Measurements from ENCODE around the gene SMPDL3B.
A peak's percentile ranks its signal among the peaks of the same experiment; 100 is the strongest.

Gene SMPDL3B

GRCh38 chr1:27940870-27941560 is 6.2 kb downstream of the SMPDL3B start:
- DNase-seq (ENCODE audit: low read depth), result peak; percentile 29

DNA sequence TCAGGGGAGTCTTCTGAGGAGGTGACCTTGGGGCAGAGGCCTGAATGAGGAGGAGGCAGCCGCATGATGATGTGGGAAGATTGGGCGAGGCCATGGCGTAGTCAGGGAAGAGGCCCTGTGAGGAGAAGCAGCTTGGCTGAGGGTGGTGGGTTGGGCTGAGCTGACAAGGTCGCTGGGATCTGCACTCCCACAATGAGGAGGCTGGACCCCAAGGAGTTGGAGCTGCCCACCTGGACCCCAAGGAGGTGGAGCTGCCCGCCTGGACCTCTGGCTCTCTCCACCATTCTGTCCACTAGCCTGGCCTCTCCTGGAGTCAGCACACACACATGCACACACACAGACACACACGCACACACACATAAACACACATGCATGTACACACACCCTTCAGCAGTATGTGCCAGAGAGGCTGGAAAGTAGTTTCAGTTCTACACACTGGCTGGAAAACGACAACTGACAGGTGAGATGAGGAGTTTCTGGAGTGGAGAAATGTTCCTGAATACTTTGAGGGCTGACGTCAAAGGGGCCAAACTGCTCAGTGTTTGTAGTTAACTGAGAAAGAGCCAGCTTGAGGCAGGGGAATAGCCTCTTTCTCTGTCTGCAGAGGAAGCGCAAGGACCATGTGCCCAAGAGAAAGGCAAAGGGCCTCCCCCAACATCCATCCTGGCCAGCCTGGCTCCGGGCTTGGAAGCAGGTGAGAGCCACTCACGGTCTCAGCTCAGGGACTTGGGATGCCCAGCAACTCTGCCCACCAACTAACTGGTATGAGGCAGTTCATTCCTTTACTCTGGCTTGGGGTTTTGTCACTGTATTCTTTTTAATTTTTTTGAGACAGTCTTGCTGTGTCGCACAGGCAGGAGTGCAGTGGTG is 7.1 kb downstream of the SMPDL3B start:
- peak; percentile 32 for DNase-seq (ENCODE audit: low read depth)

DNA sequence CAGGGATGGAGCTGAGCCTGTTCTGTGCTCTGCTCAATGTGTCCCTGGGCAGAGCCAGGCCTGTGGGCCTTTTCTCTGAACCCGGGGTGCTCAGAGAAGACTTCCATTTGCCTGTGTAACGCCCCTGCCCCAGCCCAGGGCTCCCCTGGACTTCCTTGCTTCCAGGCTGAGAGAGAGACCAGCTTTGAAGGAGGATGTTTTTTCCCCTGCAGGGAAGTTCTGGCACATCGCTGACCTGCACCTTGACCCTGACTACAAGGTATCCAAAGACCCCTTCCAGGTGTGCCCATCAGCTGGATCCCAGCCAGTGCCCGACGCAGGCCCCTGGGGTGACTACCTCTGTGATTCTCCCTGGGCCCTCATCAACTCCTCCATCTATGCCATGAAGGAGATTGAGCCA is 10.2 kb downstream of the SMPDL3B start:
- no peak for DNase-seq (ENCODE audit: low read depth)

- DNase-seq (ENCODE audit: low read depth), result no peak
Observed at GRCh38 chr1:27949027-27949426, 14.2 kb downstream of the SMPDL3B start.

DNA sequence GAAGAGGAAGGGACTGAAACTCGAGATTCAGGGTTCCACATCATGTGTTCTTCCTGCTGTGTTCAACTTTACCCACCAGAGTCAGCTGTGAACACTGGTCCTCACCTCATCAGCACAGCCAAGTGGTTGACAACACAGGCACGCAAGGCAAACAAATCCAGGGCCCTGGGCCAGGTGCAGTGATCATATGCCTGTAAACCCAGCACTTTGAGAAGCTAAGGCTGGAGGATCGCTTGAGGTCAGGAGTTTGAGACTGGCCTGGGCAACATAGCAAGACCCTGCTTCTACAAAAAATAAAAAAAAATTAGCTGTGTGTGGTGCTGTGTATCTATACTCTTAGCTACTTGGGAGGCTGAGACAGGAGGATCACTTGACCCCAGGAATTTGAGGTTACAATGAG is 16.6 kb downstream of the SMPDL3B start:
- DNase-seq (ENCODE audit: low read depth), result no peak

DNA sequence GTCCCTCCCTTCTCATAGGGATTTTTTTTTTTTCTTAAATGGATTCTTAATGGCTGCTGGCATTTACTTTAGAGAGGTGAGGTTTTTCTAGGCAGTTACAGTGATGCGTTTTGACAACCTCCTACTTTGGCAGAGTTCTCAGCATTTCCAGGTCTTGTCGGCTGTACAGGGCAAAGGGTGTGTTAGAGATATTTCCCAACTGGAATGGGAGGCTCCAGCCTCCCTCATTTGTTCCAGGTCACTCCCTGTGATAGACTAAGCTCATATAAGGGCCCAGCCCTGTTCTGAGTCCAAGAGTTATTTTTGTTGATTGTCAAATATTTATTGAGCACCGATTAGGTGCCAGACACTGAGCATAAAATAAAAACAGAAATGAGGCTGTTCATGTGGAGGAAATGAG is 17.3 kb downstream of the SMPDL3B start:
- DNase-seq (ENCODE audit: low read depth), result no peak

DNA sequence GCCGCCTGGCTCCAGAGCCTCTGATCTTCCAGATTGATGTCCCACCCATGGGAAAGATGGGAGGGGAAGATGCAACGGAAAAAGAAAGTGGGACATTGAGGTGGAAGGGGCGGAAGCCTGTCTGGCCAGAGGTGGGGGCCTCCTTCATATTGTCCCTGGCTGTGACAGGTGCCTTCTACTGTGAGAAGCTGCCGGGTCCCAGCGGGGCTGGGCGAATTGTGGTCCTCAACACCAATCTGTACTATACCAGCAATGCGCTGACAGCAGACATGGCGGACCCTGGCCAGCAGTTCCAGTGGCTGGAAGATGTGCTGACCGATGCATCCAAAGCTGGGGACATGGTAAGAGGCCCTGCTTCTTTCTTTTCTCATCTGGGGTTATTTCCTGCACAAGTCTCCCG is 19.4 kb downstream of the SMPDL3B start:
- no peak for DNase-seq (ENCODE audit: low read depth)

- no peak for DNase-seq (ENCODE audit: low read depth)
Observed at GRCh38 chr1:27955076-27955475, 20.3 kb downstream of the SMPDL3B start.

GRCh38 chr1:27956761-27957160 is 22.0 kb downstream of the SMPDL3B start:
- DNase-seq (ENCODE audit: low read depth), result no peak

- DNase-seq (ENCODE audit: low read depth), result no peak
Observed at GRCh38 chr1:27957655-27958054, 22.9 kb downstream of the SMPDL3B start.

GRCh38 chr1:27958513-27958912 is 23.7 kb downstream of the SMPDL3B start:
- DNase-seq (ENCODE audit: low read depth), result no peak

- DNase-seq (ENCODE audit: low read depth), result peak; percentile 68
Observed at GRCh38 chr1:27959792-27960603, 25.2 kb downstream of the SMPDL3B start, which contains the start of gene XKR8. Gene XKR8, plus strand, starts transcription at chr1:27959973. Its CDS starts 97 bp downstream, at chr1:27960070.

- DNase-seq (ENCODE audit: low read depth), result no peak
Observed at GRCh38 chr1:27960762-27961645, 26.2 kb downstream of the SMPDL3B start.

- no peak for DNase-seq (ENCODE audit: low read depth)
Observed at GRCh38 chr1:27961646-27962221, 26.9 kb downstream of the SMPDL3B start.

GRCh38 chr1:27963393-27963792 is 28.6 kb downstream of the SMPDL3B start:
- no peak for DNase-seq (ENCODE audit: low read depth)

DNA sequence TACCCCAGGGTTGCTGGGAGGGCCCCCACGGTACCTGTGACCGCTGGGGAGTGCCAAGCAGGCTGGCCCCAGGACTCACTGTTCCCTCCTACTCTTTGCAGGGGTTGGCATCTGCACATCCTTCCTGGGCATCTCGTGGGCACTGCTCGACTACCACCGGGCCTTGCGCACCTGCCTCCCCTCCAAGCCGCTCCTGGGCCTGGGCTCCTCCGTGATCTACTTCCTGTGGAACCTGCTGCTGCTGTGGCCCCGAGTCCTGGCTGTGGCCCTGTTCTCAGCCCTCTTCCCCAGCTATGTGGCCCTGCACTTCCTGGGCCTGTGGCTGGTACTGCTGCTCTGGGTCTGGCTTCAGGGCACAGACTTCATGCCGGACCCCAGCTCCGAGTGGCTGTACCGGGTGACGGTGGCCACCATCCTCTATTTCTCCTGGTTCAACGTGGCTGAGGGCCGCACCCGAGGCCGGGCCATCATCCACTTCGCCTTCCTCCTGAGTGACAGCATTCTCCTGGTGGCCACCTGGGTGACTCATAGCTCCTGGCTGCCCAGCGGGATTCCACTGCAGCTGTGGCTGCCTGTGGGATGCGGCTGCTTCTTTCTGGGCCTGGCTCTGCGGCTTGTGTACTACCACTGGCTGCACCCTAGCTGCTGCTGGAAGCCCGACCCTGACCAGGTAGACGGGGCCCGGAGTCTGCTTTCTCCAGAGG is 31.8 kb downstream of the SMPDL3B start:
- no peak for DNase-seq (ENCODE audit: low read depth)

DNA sequence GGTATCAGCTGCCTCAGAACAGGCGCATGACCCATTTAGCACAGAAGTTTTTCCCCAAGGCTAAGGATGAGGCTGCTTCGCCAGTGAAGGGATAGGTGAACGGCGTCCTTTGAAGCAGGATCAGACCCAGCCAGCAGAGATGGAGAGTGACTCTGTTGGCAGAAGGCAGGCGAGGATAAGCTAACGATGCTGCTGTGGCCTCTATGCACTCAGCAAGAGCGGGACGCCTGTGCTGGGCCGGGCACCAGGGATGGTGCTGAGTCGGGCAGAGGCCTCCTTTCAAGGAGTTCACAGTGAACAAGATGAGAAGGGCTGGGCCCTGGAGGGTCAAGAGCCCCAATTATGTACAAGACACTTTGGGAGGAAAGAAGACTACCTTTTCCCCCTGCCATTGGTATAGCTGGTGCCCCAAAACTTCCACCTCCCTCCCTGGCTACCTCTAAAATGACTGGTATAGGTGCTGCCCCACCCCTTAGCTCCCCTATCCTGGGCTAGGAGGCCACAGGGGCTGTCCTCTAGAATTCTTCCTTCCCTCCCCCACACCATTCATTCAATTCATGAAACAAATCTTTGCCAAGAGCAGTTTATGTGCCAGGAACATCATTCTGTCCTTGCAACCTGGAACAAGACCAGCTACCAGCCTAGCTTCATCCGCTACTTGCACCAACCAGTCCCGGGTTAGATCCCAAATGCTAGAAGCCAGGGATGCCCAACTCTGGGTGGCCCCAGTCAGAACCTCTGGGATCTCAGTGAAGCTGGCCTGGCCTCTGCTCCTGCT is 32.5 kb downstream of the SMPDL3B start:
- DNase-seq (ENCODE audit: low read depth), result no peak

DNA sequence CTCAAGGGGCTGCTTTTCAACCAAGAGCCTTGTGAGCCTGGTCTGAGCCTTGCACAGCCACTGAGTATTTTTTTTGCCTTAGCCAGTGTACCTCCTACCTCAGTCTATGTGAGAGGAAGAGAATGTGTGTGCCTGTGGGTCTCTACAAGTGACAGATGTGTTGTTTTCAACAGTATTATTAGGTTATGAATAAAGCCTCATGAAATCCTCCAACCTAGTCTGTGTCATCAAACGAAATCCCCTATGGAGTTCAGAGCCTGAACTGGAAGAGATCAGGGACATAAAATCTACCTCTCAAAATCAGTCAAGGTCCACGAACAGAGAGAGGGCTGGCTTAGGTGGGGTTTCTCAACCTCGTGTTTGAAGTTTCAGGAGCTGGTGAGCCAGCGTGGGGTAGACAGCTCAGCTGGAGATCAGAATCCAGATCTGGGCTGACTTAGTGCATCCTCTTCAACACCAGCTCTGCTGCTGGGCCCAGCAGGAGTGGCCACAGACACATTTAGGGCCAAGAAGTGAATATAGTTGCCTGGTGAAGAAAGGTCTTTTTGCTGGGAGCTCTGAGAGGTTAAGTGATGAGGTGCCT is 33.2 kb downstream of the SMPDL3B start:
- no peak for DNase-seq (ENCODE audit: low read depth)

- peak; percentile 90 for DNase-seq (ENCODE audit: low read depth)
Observed at GRCh38 chr1:27968692-27969091, 33.9 kb downstream of the SMPDL3B start.
